ENCODE data around the gene TGFA. TPM values are rescaled to one million over a fixed set of nuclear protein-coding genes. Genes with fewer than 3 reads are reported as not detected.
A peak's percentile ranks its signal among the peaks of the same experiment; 100 is the strongest.

Gene TGFA
- total and polyA plus RNA-seq, 8 donors = 0.89 to 16.0 (median 3.7) TPM; not detected in 1

DNA sequence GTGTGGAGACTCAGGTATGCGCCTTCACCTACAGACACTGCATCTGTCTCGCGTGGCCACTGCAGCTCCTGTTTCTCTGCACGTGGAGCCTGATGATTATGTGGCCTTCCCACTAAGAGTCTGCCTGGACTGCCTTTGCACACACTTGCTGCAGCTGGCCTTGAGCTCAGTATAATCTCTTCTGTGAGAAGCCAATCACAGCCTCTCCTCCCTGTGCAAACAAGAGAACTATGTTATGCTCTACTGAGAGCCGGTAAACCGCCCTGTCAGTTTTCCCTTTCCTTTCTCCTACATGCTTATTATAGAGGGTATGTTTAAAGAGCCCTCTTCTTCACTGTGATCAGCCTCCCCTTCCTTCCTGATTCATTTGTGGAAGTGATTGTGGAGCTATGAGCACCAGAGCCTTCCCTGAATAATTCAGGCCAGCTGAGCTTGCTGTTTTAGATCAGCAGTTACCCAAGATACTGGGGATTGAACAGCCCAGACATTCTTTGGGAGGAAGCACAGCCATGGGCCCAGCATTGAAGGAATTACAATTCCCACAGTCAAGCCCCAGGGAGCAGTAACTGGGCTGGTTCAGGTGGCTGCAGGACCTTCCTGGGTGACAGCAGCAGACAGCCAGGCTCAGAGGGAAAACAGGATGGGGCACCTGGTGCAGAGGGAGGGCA lies 3.7 kb upstream of the TGFA start:
- H3K27ac ChIP-seq = peak overlapping the region in 3 of 5 donors; percentile 40 to 69 (median 58)
- 20 to 43% (median 24%) methylated on average over 6 of the region's 6 CpGs for WGBS, 5 donors
- no peaks in the 10 kb centered on the region for H3K36me3 ChIP-seq
- peaks cover 0 to 49% (median 17%) of the 10 kb centered on the region in 3 donors for H3K27me3 ChIP-seq
- no peaks in the 10 kb centered on the region for H3K9me3 ChIP-seq
- TF ChIP-seq EP300 (IDR thresholded peaks at IDR 0.05) (no peak), POLR2AphosphoS5 (IDR thresholded peaks at IDR 0.05) (peak in 1 of 3 donors; percentile 59)
- H3K4me3 ChIP-seq = no peak overlapping the region
- DNase-seq = peak; percentile 61 to 81
- intact Hi-C loops (cut with DNase I; ENCODE audit: low total_unique reads) = no loop called here
- H3K4me1 ChIP-seq = peaks cover 0 to 35% (median 28%) of the 10 kb centered on the region in 4 donors

DNA sequence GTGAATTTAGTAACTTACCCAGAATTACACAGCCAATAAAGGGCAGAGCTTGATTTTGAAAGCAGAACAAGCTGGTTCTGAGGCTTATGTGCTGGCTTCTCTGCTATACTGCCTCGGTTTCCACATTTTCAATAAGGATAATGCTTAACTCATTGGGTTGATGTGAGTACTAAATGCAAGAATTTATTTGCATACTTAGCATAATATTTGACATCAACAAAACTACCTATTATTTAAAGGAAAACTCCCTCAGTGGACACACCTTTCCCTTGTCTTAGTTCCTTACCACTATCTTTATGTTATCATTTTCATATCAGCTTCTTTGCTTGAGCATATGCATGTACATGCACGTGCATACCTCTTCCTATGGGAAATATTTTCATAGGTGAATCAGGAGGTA lies 3.0 kb upstream of the TGFA start:
- Histone ChIP-seq H3K9me3 (no peaks in the 10 kb centered on the region), H3K36me3 (no peaks in the 10 kb centered on the region), H3K4me3 (no peak overlapping the region), H3K4me1 (peaks cover 0 to 42% (median 30%) of the 10 kb centered on the region in 4 donors), H3K27ac (peak overlapping the region in 2 of 5 donors; percentile 40 to 69), H3K27me3 (peaks cover 0 to 56% (median 17%) of the 10 kb centered on the region in 3 donors)
- intact Hi-C loops (cut with DNase I; ENCODE audit: low total_unique reads) = no loop called here
- WGBS, 5 donors = 31 to 43% (median 42%) methylated on average over 2 of the region's 2 CpGs
- no peak for TF ChIP-seq POLR2A (IDR thresholded peaks at IDR 0.05)
- no peak for TF ChIP-seq POLR2AphosphoS5 (IDR thresholded peaks at IDR 0.05)
- TF ChIP-seq, protein P1, sequence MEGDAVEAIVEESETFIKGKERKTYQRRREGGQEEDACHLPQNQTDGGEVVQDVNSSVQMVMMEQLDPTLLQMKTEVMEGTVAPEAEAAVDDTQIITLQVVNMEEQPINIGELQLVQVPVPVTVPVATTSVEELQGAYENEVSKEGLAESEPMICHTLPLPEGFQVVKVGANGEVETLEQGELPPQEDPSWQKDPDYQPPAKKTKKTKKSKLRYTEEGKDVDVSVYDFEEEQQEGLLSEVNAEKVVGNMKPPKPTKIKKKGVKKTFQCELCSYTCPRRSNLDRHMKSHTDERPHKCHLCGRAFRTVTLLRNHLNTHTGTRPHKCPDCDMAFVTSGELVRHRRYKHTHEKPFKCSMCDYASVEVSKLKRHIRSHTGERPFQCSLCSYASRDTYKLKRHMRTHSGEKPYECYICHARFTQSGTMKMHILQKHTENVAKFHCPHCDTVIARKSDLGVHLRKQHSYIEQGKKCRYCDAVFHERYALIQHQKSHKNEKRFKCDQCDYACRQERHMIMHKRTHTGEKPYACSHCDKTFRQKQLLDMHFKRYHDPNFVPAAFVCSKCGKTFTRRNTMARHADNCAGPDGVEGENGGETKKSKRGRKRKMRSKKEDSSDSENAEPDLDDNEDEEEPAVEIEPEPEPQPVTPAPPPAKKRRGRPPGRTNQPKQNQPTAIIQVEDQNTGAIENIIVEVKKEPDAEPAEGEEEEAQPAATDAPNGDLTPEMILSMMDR (IDR thresholded peaks at IDR 0.05) = no peak
- no peak for TF ChIP-seq EP300 (IDR thresholded peaks at IDR 0.05)
- no peak for DNase-seq

DNA sequence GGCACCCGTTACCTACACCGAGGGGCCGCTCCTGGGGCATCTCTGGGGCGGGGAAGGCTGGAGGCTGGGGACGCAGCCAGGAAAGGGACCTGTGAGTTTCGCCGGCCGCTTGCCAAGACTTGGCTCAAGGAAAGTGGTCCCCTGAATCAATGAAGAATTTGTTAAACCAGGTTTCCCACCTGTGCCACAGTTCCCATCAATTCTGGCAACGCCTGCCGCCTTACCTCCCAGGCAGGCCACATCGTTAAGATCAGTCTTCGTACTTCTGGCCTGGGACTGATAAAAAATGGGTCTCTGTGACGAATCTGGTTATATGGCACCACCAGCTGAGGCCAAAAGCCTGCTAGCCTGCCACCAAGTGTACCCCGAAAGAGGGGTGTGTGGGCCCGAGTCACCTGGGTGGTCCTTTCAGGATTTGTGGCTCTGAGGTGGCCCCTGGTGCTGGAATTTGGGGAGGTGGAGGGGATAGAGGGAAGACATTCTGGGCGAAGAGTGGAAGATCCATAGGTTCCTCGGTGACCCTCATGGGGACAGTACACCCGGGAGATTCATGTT lies 789 bp upstream of the TGFA start:
- intact Hi-C loops (cut with DNase I; ENCODE audit: low total_unique reads) = no loop called here
- Histone ChIP-seq H3K27ac (peak overlapping the region; percentile 82 to 93 (median 86)), H3K4me1 (peaks cover 0 to 48% (median 30%) of the 10 kb centered on the region in 4 donors), H3K9me3 (no peaks in the 10 kb centered on the region), H3K36me3 (no peaks in the 10 kb centered on the region), H3K27me3 (peaks cover 0 to 50% (median 17%) of the 10 kb centered on the region in 3 donors), H3K4me3 (peak overlapping the region; percentile 60 to 85 (median 72))
- TF ChIP-seq EP300 (IDR thresholded peaks at IDR 0.05) = no peak
- TF ChIP-seq, protein P1 (IDR thresholded peaks at IDR 0.05) = peak in 1 of 7 experiments; percentile 20
- WGBS, 5 donors = 26 to 30% (median 27%) methylated on average over 18 of the region's 18 CpGs
- DNase-seq = no peak

DNA sequence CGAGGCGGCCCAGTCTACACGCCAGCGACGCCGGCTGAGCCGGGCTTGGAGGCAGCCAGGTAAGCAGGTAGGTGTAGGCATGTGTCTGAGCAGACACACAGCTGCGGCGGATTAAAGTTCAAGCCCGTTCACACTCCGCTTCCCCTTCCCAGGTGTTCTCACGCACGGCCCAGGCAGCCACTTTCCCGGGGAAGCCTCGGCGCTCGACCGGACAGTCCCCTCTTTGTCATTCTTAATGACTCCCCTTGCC lies 367 bp downstream of the TGFA start:
- H3K36me3 ChIP-seq = no peaks in the 10 kb centered on the region
- peak overlapping the region; percentile 60 to 85 (median 72) for H3K4me3 ChIP-seq
- H3K4me1 ChIP-seq = peaks cover 0 to 48% (median 30%) of the 10 kb centered on the region in 4 donors
- TF ChIP-seq POLR2A (IDR thresholded peaks at IDR 0.05) = no peak
- TF ChIP-seq POLR2AphosphoS5 (IDR thresholded peaks at IDR 0.05) = no peak
- TF ChIP-seq EP300 (IDR thresholded peaks at IDR 0.05) = no peak
- TF ChIP-seq, protein P1 (IDR thresholded peaks at IDR 0.05) = no peak
- H3K27ac ChIP-seq = peak overlapping the region; percentile 82 to 93 (median 86)
- DNase-seq = peak; percentile 62 to 75
- WGBS, 5 donors = 1 to 2% (median 1%) methylated on average over 14 to 18 of the region's 18 CpGs
- intact Hi-C loops (cut with DNase I; ENCODE audit: low total_unique reads) = no loop called here
- no peaks in the 10 kb centered on the region for H3K9me3 ChIP-seq
- peaks cover 0 to 45% (median 17%) of the 10 kb centered on the region in 3 donors for H3K27me3 ChIP-seq
